Measurements from ENCODE around the gene RNF150. TPM values are rescaled to one million over a fixed set of nuclear protein-coding genes. Genes with fewer than 3 reads are reported as not detected.
A peak's percentile ranks its signal among the peaks of the same experiment; 100 is the strongest.

RNF150 gene
- total RNA-seq, 1 donor from 2014 or later = 15.0 TPM

DNA sequence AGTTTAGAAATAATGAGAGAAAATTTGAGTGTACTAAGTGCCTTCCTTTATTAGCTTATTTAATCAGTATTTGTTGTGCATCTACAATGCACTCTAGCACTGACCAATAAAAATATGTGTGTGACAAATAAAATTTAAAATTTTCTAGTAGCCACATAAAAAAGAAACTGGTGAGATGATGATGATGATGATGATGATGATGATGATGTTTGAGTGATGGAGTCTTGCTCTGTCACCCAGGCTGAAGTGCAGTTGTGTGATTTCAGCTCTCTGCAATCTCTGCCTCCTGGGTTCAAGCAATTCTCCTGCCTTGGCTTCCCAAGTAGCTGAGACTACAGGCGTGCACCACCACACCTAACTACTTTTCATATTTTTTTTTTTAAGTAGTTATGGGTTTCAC is 110.2 kb downstream of the RNF150 start:
- no peak for DNase-seq

DNA sequence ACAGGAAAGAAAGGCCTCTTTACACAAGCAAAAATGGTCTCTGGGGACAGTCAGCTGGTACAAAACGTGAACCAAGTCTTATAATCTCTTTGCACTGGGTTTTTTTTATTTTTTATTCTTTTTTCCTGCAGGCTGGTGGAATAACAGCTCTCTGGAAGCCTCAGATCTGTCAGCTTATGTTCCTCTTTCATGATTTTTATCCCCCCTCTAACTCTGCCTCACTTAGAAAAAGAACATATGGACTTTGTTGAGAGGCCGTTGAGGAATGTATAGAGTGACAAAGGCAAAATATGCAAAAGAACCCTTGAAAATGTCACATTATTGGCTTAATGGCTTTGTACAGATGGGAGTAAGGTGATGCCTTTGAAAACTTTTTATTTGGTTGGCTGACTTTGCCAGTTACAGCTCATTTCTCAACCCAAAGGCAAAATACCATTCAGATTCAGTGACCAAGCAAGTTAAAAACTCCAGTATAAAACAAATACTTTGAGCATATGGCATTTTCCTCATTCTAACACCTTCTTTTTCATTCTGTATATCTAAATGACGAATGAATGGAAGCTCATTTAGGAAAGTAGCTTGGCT is 111.1 kb downstream of the RNF150 start:
- no peak for DNase-seq

DNA sequence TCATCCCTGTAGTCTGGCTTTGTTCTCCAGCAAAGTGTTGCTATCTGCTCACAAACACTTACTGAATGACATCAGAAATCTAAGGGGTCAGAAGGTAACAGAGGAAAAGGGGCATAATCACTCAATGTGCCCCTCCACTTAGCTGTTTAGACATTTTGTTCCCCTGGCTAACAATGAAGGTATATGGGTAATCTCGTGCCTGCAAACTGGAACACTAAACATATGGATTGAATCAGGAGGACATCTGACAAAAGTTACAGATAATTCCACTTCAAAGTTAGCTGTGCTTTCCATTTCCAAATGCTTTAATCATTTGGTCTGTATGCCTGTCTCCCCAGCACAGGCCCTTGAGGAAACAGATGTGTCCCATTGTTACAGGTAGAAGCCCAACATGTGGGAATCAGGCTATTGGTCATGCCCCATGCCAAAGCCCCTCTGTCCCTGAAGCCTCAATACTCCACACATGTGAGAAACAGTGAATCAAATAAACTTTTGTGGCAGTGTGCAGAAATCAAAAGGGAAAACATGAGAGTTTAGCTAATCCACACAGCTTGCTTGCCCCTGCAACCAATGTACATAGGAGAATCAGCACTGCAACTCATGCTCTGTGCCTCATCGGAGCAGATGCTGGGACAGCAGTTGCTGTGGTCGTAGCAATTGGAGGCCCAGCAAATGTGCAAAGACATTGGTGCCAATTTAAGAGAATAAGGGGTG is 111.7 kb downstream of the RNF150 start:
- peak; percentile 69 for DNase-seq

DNA sequence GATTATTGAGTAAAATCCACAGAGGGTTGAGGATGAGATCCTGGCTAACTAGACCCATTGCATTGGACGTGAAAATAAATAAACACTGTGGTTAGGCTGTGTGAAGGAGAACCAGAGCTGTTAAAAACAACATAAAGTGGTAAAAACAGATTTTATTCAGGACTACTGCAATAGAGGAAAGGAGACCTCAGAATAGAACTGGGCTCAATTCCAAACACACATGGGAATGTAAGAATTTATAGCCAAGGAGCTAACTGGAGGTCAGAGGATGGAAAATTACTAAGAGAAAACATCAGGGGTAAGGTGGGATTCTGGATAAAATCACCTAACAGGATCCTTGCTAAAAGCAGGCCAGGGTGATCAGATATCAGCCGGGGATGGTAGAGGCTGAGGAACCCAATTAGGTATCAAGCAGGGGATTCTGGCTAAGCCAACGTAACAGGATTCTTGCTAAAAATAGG is 112.4 kb downstream of the RNF150 start:
- peak; percentile 58 for DNase-seq

DNA sequence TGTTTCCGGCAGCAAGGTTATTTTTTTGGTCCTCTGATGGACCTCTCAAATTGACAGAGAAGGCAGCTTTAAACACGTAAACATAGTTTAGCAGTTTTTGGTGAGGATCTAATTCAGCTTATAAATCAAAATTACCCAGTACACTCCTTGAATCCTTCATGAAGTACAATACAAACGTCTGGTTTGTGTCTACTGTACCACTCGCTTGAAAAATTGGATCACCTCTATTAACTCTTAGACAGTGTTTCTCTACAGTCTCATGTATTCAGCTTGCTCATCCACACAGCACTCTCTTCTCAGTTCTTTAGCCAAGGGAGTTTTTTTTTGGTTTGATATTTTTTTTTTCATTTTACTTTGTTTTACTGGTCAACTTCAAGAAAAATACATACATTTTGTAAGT is 113.5 kb downstream of the RNF150 start:
- no peak for DNase-seq

DNA sequence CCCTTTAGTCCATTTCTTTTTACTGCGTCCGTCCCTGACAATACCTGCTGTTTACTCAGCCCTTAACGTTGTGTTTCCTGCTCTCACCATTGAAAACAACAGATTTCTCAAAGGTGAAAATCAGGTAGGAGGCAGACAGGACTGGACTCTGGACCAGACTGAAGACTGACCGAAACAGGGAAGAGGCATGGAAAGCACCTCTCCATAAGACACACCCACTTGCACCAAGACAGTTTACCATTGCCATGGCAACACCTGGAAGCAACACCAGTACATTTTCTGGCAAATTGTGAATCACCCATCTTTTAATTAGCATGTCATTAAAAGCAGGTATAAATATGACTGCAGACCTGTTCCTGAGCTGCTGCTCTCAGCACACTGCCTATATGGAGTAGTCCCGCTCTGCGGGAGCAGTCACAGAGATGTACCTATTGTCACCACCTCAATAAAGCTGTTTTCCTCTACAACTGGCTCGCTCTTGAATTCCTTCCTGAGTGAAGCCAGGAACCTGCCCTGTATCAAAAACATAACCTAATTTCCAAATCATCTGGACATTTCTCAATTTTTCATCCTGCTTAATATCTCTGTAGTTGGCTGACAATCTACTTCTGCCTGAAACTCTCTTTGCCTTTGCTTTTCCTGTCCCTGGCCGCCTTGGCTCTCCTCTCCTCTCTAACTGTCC is 117.0 kb downstream of the RNF150 start:
- no peak for DNase-seq

DNA sequence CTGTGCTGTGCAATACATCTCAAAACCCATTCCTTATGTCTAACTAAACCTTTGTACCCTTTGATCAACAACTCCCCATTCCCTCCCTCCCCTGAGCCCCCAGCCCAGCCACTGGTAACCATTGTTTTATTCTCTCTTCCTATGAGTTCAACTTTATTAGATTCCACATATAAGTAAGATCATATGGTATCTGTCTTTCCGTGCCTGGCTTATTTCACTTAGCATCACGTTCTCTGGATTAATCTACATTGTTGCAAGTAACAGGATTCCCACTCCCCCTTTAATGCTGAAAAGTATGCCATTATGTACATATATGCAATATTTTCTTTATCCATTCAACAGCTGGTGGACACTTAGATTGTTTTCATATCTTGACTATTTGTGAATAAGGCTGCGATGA is 119.4 kb downstream of the RNF150 start:
- DNase-seq = no peak

DNA sequence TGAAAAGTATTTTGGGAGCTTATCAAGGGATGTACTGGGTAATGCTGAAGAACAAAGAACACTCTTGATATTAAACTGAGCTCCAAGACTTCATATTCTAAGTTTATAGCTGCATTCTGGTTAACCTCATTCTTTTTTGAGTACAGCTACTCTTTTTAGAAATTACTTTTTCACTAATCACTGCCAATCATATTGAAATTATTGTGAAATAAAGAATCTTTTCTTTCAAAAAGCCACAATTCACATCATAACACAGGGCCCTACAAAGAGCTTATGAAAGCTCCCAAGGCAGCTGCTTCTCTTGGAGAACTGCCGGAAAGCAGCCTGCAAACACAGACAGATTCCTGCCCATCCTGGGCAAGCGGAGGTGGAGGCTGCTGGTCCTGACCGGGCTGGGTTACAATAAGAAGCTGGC is 121.4 kb downstream of the RNF150 start:
- no peak for DNase-seq

DNA sequence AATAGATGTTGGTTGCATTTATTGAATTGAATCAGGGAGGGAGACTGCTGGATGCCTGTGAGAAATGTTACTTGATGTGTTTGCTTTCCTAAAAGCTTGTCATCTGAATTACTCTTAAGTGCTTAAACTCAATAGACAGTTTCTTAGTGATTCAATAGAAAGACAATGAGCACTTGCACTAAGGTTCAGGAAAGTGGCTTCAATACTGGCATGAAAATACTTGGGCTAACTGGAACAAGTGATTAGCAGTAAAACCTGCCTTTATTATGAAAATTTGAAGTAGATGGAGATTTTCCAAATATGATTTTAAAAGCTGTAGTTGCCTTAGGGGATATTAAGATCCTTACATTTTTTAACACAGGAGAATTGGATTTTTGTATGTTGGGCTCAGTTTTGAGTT is 123.3 kb downstream of the RNF150 start:
- DNase-seq = no peak

DNA sequence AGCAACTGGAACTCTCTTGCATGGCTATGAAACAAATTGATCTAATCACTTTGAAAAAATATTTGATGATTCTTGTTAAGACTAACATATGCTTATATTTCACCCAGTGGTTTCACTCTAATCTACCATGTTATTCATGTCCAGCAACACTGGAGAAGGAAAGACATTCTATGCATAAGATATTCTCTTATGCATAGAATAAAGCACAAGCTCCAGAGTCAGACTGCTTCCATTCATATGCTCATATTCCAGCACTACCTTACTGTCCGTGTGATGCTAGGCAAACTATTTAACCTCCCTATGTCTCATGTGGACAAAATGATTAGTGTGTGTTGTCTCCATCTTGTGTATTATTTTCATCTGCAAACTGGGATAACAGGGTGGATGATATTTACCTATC is 124.1 kb downstream of the RNF150 start:
- no peak for DNase-seq

DNA sequence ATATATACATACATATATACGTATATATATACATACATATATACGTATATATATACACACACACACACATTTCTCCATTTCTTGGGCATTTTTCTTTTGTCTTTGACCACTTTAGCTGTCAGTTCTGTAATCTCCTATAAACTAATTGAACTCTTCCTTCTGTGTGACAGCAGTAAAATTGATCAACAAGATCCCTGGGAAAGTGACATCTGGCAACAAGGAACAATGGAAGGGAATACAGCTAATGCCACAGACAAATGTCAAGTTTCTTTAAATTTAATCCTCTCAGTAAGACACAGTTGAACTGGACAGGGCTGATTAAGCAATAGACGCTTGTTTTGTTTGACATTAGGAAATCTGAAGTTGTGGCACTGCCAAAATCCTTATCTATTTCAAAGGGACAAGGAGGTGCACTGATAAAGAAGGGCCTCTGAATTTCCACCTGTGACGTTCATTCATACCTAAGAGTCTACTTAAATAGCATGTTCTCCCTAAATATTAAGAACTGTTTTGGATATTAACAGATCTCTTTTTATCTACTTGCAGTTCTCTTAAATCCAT is 126.9 kb downstream of the RNF150 start:
- DNase-seq = no peak

DNA sequence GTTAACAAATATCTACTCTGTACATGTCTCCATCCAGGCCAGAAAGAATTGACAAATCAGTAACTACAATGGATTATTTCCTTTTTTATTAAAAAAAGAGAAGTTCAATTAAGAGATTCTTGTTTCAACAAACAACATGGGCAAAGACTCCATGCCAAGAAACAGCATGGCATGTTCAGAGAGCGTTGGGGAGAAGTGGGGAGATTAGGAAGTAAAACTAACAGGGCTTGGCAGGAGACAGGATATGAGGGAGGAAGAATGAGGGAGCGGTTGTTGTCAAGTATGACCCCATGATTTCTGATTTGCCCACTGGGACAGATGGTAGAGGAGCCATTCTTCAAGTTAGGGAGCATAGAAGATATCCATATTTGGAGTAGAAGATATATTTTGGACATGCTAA is 128.4 kb downstream of the RNF150 start:
- no peak for DNase-seq

DNA sequence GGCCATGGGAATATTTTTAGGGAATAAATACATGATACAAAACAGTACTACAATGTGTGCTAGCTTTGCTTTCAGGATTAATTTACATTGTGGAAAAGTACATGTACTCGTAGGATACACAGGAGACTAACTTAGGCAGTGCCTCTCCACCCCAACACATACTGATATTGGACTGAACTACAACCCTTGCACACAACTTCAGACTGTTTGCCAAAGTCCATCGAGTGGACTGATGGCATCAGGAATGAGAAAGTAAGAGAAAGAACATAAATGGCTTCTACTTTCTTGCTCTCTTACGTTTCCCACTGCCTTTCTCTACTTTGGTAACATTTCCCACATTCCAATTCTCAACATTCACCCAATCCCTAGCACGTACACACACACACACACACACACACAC is 130.1 kb downstream of the RNF150 start:
- DNase-seq = no peak

DNA sequence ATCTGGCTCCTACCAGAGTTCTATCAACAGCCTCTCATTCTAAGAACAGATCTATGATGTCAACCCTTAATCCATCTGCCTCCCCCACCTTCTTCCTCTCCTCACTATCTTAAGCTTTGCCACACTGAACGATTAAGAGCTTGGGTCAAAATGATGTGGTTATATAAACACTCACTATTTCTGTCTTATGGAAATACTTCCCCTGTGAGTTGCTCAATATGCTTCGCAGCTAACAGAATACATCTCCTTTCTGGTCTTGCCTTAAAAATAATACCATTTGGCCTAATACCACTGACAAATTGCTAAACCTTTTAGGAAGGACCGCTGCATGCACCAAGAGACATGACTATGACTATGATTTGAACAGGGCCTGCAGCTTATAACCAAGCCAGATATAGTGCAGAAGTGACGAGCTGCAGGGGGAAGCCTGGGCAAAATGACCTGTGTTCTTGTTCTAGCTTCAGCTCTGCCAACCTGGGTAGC is 130.9 kb downstream of the RNF150 start:
- DNase-seq = no peak

DNA sequence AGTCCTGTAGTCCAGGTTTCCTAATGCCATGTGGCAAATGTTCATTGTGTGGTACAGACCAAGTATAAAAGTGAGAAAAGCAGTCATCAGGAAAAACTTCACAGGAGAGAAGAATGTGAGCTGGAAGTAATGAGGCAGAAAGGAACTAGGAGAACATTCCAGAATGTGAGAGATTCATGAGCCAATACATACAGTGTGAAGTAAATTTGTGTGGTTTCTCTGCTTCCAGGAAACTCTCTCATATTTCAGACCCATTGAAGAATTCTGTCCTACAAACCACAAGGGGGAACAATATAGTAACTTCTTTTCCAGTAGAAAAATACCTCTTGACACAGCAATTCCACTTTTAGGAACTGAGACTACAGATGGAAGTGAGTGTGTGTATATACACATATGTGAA is 136.5 kb downstream of the RNF150 start:
- DNase-seq = peak; percentile 37

DNA sequence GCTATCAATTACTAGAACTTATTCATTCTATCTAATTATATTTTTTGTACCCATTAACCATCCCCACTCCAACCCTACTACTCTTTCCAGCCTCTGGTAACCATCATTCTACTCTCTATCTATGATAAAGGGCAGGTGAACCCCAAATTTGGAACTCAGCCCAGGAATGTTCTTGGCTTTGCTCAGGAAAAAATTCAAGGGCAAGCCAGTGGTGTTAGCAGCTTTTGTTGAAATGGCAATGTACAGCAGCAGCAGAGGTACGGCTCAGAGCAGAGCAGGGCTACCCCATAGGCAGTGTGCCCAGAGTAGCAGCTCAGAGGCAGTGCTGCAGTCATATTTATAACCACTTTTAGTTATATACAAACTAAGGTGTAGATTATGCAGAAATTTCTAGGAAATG is 138.2 kb downstream of the RNF150 start:
- DNase-seq = no peak

DNA sequence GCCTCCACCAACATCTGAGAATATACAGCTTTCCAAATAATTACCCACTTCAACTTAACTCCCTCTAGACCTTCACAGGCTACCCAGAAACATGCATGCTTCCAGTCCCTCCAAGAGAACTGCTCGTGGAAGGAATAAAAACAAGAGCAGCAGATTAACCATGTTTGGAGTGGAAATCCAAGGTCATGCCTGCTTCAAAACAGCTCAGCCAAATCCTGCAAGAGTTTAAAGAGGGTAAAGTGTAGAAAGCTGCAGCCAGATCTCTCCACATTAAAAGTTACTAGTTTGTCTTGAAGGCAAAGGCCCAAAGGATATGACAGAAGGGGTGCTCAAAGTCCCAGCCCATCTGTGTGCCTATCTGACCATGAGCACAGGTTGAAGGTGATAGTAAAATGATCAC is 139.3 kb downstream of the RNF150 start:
- DNase-seq = no peak

DNA sequence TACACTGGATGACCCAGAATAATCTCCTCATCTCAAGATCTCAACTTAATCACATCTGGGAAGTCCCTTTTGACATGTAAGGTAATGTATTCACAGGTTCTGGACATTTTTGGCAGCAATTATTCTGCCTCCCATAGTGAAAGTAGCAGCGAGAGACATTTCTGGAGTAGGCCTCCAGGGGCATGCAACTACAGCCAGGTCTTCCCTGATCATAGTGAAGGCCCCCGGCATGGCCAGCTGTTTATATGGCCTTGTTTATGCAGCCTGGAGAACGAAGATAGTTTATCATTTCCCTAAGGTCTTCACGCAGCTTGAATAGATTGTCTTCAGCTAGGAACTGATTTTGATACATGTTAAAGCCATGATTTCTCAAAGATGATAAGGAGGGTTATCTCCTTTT is 139.9 kb downstream of the RNF150 start:
- no peak for DNase-seq

DNA sequence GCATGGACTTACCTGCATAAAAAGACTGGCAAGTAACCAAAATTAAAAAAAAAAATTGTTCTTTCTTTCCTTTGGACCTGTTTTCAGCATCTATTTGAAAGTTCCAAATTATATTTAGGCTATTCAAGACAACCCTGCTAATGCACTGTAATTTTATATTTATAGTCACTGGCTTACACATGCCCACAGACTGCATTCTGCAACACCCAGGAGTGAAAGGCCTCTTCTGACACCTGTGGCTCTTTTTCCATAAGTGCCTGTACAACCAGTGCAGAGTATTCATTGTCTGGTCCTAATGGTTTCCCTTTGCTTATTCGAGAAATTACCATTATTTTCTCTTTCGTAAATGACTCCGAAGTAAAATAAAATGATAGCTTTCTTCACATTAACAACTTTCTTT is 143.3 kb downstream of the RNF150 start:
- no peak for DNase-seq

DNA sequence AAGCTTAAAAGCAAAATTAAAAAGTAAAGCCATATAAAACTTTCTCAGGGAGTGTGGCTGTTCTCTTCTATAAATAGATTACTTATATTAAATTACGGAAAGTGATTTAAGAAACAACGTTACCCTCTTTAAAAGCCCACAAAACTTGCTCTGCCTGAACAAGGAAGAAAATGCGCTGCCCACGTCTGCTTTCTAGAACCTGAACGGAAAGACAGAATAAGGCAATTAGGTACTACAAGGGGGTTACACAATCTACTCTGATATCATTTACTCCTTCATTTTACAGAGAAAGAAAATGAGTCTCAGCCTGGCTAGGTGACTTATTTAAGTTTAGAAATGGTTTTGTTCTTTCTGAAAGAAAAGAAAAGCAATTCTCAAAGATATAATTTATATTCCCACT is 147.2 kb downstream of the RNF150 start:
- no peak for DNase-seq

DNA sequence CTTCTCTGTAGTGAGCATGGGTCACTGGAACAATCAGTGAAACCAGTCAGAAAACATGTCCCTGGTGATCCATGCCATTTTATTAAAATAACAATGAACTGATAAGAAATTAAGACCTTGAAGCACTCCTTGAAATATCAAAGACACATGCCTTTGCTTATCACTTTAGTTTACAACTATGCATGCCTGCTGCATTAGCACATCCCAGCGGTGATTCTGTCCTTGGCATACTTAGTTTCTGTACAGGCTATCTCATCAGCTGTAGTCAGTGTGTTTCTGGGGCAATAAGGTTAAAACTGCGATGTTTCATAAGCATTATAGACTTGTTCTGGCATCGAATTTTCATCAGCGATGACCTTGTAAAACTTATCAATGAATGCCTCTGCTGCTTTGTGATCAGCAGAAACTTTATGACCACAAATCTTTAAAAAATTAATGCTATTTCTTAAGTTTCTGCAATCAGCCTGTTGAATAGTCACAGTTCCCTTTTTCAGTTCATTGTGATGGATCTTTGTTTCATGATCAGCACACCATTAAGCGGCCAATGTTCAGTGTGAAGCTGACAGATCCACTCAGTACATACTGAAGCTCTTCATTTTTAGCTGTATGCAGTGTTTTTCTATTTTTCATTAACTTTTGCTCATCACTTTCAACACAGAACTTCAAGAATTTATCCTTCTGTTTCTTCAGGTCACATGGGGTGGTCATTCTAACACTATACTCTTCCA is 150.5 kb downstream of the RNF150 start:
- DNase-seq = no peak

DNA sequence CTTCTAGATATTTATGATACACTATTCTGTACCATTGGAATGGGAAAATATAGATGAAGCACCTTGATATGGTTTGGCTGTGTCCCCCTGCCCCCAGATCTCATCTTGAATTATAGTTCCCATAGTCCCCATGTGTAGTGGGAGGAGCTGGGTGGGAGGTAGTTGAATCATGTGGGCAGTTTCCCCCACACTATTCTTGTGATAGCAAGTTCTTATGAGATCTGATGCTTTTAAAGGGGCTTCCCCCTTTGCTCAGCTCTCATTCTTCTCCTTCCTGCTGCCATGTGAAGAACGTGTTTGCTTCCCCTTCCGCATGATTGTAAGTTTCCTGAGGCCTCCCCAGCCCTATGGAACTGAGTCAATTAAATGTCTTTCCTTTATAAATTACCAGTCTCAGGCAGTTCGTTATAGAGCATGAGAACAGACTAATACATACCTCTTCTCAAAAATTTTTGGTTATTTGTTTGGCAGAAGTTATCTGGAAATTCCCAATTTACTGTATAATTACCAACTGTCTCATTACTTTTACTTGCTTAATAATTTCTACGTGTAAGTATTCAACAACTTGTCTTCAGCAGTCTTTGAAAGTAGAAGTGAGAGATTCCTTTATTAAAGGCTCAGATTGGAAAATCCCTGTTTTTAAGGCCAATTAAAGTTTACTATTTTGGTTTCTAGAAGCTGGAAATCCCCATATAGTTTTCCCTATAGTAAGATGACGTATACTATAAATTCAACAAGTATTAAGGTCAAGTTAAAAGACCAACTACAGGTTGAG is 152.7 kb downstream of the RNF150 start:
- no peak for DNase-seq

Measured in skin of body (tissue), 2 donors.